Transverse colon (tissue), 4 donors: ENCODE data around the gene TBC1D13. TPM values are rescaled to one million over a fixed set of nuclear protein-coding genes. Genes with fewer than 3 reads are reported as not detected.

ENCODE experiments used
- DNase-seq: peaks from one replicate; pipeline ENCODE4 v3.0.0-alpha.2; 2019
- H3K27ac ChIP-seq, 4 donors: fragments of 200-600 bp; sonication (generic); 2 replicates each; pipeline ENCODE4 v1.5.1; 2016 to 2018; ENCODE audit warnings: inconsistent platforms in 4 of 4
- H3K27me3 ChIP-seq: fragments of 200-600 bp; sonication (generic); 2 replicates; pipeline ENCODE4 v1.5.1; 2017; ENCODE audit warnings: inconsistent platforms
- H3K36me3 ChIP-seq, 4 donors: fragments of 200-600 bp; sonication (generic); 2 replicates each; pipeline ENCODE4 v1.5.1; 2017 to 2019; ENCODE audit warnings: inconsistent platforms in 4 of 4
- H3K4me1 ChIP-seq, 4 donors: fragments of 200-600 bp; sonication (generic); 2 replicates each; pipeline ENCODE4 v1.5.1; 2017 to 2020; ENCODE audit warnings: inconsistent platforms in 4 of 4
- H3K4me3 ChIP-seq, 4 donors: fragments of 200-600 bp; sonication (generic); 1 replicate in 1 of 4; 2 replicates in 3 of 4; pipeline versions ENCODE4 v1.5.1 to v1.6.1; 2017 to 2019; ENCODE audit warnings: inconsistent platforms in 4 of 4
- H3K9me3 ChIP-seq, 2 donors: fragments of 200-600 bp; sonication (generic); 2 replicates each; pipeline ENCODE4 v1.5.1; 2017 to 2019; ENCODE audit warnings: inconsistent platforms in 2 of 2
- CTCF ChIP-seq, 5 experiments: fragments of 200-600 bp in 3 of 5; fragments of 450-650 bp in 2 of 5; sonication (generic) in 3 of 5; IDR thresholded peaks; 1 replicate in 2 of 5; 2 replicates in 3 of 5; pipeline ENCODE4 v1.5.1; 2016 to 2017; ENCODE audit warnings: antibody characterized with exemption in 5 of 5, inconsistent platforms in 3 of 5, mild to moderate bottlenecking in 2 of 5, moderate library complexity in 1 of 5
- EP300 ChIP-seq: sonication (generic); formaldehyde crosslinking; IDR thresholded peaks from one replicate; pipeline ENCODE4 v1.6.1; 2017; ENCODE audit warnings: antibody characterized with exemption, low read depth
- POLR2A ChIP-seq: fragments of 450-650 bp; IDR thresholded peaks from one replicate; pipeline ENCODE4 v1.6.1; 2016; ENCODE audit warnings: antibody characterized with exemption, mild to moderate bottlenecking, moderate library complexity
- POLR2AphosphoS5 ChIP-seq, 3 donors: sonication (generic); formaldehyde crosslinking; IDR thresholded peaks; one replicate each; pipeline ENCODE4 v1.6.1; 2016; ENCODE audit warnings: antibody characterized with exemption in 3 of 3
- WGBS, 2 donors: methylation state at CpG; one replicate each; pipeline ENCODE4 v1.1.5; 2018; ENCODE audit warnings: low coverage in 1 of 2; 5-methylcytosine and 5-hydroxymethylcytosine counted together
- in situ Hi-C, 4 donors: fragments of 200-750 bp; cut with MboI; loops; one replicate each; pipeline versions ENCODE4 v1.15.0 to v1.15.1; 2017; ENCODE audit warnings: low sequenced_read_pairs in 3 of 4, low pct_ligation_motif_present in 1 of 4, low pct_unique_long_range_greater_than_20kb in 1 of 4
- intact Hi-C: fragments of 100-400 bp; cut with DNase I; formaldehyde crosslinking; loops from one replicate; pipeline ENCODE4 v1.15.1; 2023; ENCODE audit warnings: low total_unique reads
- total RNA-seq, 4 donors: library from RNA; depleted of rRNA; stranded (reverse); fragments of >200 nt; gene quantifications; one replicate each; pipeline ENCODE4 v1.1.0, GENCODE V29; 2016

Gene TBC1D13
- total RNA-seq, 4 donors from 2014 or later: 9.6 to 244 (median 21.6) TPM

- H3K4me3 ChIP-seq: no peak overlapping the region
Measured at GRCh38 chr9:128781187-128782070, 5.6 kb upstream of the TBC1D13 start.

GRCh38 chr9:128782669-128783068 lies 4.4 kb upstream of the TBC1D13 start:
- Histone ChIP-seq H3K36me3 (no peaks in the 10 kb centered on the region), H3K4me3 (no peak overlapping the region), H3K9me3 (no peaks in the 10 kb centered on the region), H3K27me3 (no peaks in the 10 kb centered on the region), H3K27ac (no peak overlapping the region), H3K4me1 (peaks cover under 1 to 7% (median 1%) of the 10 kb centered on the region in 4 donors)
- no peak for DNase-seq
- WGBS, 2 donors: 100% methylated on average over 1 of the region's 1 CpG
- in situ Hi-C loops: no loop called here
- intact Hi-C loops: no loop called here
- TF ChIP-seq EP300 (no peak), POLR2A (no peak), POLR2AphosphoS5 (IDR thresholded peaks at IDR 0.05) (no peak), CTCF (IDR thresholded peaks at IDR 0.05) (no peak)

More at GRCh38 chr9:128781187-128782070, 5.6 kb upstream of the TBC1D13 start:
- 82 to 91% methylated on average over 7 of the region's 7 CpGs for WGBS, 2 donors
- TF ChIP-seq EP300 (no peak), POLR2A (no peak), POLR2AphosphoS5 (IDR thresholded peaks at IDR 0.05) (no peak), CTCF (IDR thresholded peaks at IDR 0.05) (no peak)
- Histone ChIP-seq H3K36me3 (no peaks in the 10 kb centered on the region), H3K4me1 (peaks cover 0 to 2% (median 0%) of the 10 kb centered on the region in 4 donors), H3K27ac (no peak overlapping the region), H3K27me3 (no peaks in the 10 kb centered on the region), H3K9me3 (no peaks in the 10 kb centered on the region)
- no peak for DNase-seq
- in situ Hi-C loops: no loop called here
- intact Hi-C loops: no loop called here

DNA sequence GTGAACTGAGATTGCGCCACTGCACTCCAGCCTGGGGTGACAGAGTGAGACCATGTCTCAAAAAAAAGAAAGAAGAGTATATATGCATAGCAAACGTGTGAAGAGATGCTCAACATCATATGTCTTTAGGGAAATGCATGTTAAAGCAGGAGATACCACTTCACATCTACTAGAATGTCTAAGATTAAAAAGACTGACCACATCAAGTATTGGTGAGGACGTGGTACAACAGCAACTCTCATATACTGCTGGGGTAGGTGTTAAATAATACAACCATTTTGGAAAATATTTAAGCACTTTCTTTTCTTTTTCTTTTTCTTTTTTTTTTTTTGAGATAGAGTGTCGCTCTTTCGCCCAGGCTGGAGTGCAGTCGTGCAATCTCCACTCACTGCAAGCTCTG lies 1.6 kb upstream of the TBC1D13 start:
- Histone ChIP-seq H3K36me3 (no peaks in the 10 kb centered on the region), H3K27ac (no peak overlapping the region), H3K27me3 (no peaks in the 10 kb centered on the region), H3K4me1 (peaks cover 8 to 20% (median 11%) of the 10 kb centered on the region in 4 donors), H3K4me3 (no peak overlapping the region), H3K9me3 (no peaks in the 10 kb centered on the region)
- in situ Hi-C loops: no loop called here
- no peak for DNase-seq
- intact Hi-C loops: no loop called here
- TF ChIP-seq POLR2A: no peak
- TF ChIP-seq EP300: no peak
- no peak for TF ChIP-seq POLR2AphosphoS5 (IDR thresholded peaks at IDR 0.05)
- TF ChIP-seq CTCF (IDR thresholded peaks at IDR 0.05): no peak
- 91 to 98% methylated on average over 5 to 6 of the region's 6 CpGs for WGBS, 2 donors

GRCh38 chr9:128787659-128788058 lies 606 bp downstream of the TBC1D13 start:
- intact Hi-C loops: loop anchor here (1.0 kb wide), 1 partner anchor 15 kb away; no protein-coding TSS in a partner anchor
- in situ Hi-C loops: no loop called here
- Histone ChIP-seq H3K27ac (peak overlapping the region; percentile 87 to 92 (median 89)), H3K9me3 (no peaks in the 10 kb centered on the region), H3K27me3 (no peaks in the 10 kb centered on the region), H3K4me1 (peaks cover 8 to 20% (median 11%) of the 10 kb centered on the region in 4 donors), H3K4me3 (peak overlapping the region; percentile 65 to 98 (median 81)), H3K36me3 (peaks cover 0 to 10% (median 4%) of the 10 kb centered on the region in 4 donors)
- 4% methylated on average over 7 of the region's 7 CpGs; no CpG with 5 or more reads in 1 of the 2 donors for WGBS, 2 donors
- DNase-seq: peak; percentile 23
- TF ChIP-seq CTCF (IDR thresholded peaks at IDR 0.05): no peak
- TF ChIP-seq POLR2AphosphoS5 (IDR thresholded peaks at IDR 0.05): no peak
- no peak for TF ChIP-seq POLR2A
- TF ChIP-seq EP300: no peak
